Stimulated activated CD8-positive, alpha-beta memory T cell treated with anti-CD3 and anti-CD28 coated beads, Interleukin-15, amount 100 ng/mL, for 4 hours (primary cell): ENCODE measurements around the gene FTSJ3.
"Not testable (repeated sequence)": the region's sequence is repeated elsewhere in the genome, so short reads cannot be mapped to it uniquely, and the experiment has no call there.

Experiments
- DNase-seq, 2 donors: peaks; one replicate each; pipeline ENCODE4 v3.0.0-alpha.2; 2020; ENCODE audit warnings: low read depth in 2 of 2

FTSJ3 gene, protein sequence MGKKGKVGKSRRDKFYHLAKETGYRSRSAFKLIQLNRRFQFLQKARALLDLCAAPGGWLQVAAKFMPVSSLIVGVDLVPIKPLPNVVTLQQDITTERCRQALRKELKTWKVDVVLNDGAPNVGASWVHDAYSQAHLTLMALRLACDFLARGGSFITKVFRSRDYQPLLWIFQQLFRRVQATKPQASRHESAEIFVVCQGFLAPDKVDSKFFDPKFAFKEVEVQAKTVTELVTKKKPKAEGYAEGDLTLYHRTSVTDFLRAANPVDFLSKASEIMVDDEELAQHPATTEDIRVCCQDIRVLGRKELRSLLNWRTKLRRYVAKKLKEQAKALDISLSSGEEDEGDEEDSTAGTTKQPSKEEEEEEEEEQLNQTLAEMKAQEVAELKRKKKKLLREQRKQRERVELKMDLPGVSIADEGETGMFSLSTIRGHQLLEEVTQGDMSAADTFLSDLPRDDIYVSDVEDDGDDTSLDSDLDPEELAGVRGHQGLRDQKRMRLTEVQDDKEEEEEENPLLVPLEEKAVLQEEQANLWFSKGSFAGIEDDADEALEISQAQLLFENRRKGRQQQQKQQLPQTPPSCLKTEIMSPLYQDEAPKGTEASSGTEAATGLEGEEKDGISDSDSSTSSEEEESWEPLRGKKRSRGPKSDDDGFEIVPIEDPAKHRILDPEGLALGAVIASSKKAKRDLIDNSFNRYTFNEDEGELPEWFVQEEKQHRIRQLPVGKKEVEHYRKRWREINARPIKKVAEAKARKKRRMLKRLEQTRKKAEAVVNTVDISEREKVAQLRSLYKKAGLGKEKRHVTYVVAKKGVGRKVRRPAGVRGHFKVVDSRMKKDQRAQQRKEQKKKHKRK

DNA sequence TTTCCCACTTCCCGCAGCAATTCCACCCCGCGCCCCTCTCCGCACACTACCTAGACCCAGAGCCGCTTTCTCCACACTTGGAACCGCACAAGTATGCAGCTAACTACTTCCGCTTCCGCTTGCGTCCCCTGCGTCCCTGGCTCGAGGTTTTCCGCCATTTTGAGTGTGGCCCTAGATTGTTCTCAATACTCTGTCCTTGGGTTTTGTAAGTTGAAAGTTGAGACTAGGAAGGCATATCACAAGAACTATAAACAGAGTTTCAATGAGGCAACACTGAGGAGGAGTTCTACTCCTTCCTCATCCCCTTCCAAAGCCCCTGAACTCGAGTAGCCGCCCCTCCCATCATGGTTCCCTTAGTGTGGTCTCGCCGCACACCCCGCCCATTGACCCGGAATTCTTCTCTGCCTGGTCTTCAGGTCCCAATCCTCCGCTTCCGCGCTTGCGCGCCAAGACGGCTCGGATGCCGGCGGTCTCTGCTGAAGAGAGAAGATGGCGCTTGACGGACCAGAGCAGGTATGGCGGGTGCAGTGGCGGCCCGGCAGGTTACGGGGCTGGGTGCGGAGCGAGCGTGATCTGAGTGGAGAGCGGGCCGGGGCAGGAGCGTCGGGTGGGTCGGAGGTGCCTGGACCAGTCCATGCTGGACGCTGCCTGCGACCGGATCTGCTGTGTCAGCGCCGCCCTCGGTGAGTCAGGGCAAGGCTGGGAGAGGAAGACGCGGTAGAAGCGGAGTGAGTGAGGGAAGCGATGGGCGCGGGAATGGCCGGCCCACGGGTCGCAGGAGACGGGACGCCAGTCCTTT is at the start of gene FTSJ3, which contains the start of gene PSMC5:
Gene FTSJ3, minus strand, starts transcription at position 662 of the 799 bp plus-strand sequence. CDS start 761 bp downstream, outside the sequence.
Gene PSMC5, plus strand, starts transcription at position 430 of the 799 bp plus-strand sequence. Its CDS starts 60 bp downstream, at position 490.
- DNase-seq: peak; percentile 89 to 94

DNA sequence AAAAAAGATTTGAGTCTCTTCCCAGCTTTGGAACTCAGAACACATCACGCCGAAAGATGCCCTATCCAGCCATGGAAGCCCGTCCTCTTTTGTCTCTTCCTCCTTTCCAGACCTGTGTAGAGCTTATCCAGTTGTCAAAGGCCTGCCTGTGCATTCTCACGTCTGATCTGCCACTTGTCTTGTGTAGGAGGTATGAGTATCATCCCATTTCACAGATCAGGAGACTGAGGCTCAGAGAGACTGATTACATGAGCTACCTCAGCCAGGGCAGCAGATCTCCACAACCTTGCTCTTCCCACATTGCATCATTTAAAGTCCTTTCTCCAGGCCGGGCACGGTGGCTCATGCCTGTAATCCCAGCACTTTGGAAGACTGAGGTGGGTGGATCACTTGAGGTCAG is 47.2 kb upstream of the FTSJ3 start:
- not testable (repeated sequence) for DNase-seq

DNA sequence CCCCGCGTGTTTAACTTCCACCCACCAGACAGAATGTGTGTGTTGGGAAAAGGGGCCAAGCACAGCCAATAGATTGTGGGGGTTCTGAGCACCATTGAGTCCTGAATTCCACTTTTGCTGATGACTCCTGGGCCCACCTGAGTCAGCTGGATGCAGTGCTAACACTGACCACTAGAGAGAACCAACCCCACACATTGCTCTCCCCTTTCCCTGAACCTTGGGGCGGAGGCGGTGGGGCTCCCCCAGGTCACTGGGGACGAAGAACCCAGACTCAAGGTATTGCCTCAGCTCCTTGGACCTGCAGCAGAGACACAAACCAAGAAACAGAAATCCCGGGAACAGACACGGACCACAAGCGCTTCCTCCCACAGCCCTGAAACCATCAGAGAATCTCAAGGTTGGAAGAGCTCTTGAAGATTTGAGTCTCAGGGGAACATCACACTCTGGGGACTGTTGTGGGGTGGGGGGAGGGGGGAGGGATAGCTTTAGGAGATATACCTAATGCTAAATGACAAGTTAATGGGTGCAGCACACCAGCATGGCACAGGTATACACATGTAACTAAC is 46.7 kb upstream of the FTSJ3 start:
- not testable (repeated sequence) for DNase-seq

DNA sequence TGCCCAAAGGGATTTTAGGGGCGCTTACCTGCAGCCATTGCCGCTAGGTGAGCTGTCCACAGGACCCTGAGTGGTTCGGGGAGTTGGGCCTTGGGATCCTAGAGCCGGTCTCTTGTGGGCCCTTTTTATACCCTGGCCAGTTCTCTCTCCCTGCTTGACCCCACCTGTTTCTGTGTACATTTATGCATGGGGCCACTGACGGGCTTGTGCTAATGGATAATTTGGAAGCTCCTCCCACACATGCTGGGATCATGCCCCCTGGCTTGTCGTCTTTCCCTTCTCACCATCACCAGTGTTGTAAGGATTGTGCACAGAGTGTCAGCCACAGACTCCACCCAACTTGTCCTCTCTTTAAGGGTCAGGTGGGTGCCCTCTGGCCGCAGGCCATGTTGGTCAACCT is 46.1 kb upstream of the FTSJ3 start, which contains the start of gene CSH2:
Gene CSH2, minus strand, starts transcription at position 101 of the 400 bp plus-strand sequence. Its CDS starts 63 bp downstream, at position 38.
- DNase-seq: not testable (repeated sequence)

DNA sequence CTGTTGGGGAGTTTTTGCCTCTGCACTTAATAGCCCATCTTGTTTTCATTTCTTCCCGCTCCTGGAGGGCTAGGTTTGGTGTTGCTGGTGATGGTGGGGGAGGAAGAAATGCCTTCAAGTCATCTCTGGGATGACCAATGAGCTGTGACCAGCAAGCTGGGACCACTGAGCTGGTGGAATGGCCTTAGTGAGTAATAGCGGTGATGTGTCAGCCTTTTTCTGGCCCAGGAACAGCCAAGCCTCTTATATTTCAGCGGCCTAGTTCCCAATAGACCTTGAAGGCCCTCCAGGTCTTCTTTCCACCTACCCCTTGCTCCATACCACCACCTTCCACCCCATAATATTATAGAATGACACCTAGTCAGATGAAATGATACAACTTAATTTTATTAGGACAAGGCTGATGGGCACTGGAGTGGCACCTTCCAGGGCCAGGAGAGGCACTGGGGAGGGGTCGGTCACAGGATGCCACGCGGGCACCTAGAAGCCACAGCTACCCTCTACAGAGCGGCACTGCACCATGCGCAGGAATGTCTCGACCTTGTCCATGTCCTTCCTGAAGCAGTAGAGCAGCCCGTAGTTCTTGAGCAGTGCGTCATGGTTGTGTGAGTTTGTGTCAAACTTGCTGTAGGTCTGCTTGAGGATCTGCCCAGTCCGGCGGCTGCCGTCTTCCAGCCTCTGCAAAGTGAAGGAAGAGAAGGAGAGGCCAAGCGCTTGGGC is 44.3 kb upstream of the FTSJ3 start:
- DNase-seq: not testable (repeated sequence)

DNA sequence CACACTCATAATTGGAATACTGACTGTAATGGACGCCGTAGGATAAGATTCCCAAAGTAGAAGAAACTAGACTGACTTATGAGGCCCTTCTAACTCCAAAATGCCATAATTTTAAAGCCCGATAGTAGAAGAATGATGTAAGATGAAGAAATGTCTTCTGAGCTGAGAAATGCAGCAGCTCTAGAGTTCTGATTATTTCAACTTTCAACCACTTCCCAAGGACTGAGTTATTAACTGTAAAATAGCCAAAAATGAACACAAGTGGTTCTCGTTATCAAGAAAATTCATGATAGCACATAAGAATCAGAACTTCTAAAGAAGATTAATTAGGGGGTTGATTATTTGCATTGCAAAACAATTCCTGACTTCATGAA is 42.8 kb upstream of the FTSJ3 start:
- DNase-seq: not testable (repeated sequence)

DNA sequence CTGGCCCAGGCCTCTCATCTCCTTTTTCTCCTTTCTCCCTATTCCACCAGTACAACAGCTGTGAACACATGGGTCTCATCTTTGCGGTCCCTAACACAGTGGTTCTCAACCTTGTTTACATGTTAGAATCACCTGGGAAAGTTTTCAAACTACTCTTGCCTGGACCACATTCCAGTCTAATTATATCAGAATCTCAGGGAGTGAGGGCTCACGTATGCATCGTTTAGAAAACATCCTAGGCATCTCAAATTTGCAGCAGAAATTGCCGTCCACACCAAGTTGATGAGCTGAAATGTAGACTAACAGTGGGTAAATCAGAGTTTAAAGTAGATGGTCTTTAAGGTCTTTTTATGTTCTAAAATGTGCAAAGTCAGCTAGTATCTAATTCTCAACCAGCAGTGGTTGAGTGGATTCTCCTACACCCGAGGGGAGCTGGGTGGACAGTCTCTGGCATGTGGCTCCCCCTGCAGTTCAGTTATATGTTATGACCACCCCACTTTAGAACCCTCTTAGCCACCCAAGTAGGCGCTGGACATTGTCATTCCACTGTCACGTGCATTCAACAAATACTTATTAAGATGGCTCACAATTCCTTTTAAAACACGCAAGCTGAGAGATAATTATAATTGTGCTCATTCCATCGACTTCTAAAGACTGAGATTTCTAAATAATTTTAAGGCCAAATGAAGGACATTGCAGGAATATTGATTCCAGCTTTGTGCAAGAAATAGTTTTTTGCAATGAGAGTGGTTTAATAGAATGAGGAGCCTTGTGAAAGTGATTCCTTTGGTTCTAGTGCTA is 42.2 kb upstream of the FTSJ3 start:
- not testable (repeated sequence) for DNase-seq

DNA sequence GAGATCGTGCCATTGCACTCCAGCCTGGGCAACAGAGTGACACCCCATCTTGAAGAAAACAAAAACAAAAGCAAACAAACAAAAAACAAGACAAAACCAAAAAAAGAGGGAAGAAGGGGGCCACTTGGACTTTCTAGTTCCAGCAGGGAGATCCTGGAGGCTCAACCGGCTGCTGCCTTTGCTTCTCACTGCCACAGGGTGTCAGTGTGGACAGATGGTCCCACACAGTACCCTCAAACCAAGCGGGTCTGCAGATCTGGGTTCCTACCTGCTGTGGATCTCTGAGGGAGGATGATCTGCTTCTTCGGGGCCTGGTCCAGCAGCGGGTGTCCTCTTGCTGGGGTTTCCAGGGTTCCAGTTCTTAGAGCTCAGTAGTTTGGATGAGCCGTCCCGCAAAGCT is 39.2 kb upstream of the FTSJ3 start:
- DNase-seq: not testable (repeated sequence)

DNA sequence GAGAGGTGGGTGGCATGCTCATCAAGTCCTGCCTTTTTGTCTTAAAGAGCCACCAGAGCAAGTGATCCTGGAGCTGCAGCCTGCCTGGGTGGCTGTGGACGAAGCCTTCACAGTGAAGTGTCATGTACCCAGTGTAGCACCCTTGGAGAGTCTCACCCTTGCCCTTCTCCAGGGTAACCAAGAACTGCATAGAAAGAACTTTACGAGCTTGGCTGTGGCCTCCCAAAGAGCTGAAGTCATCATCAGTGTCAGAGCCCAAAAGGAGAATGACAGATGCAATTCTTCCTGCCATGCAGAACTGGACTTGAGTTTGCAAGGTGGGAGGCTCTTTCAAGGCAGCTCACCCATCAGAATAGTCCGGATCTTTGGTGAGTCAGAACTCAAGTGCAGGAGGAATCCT is 31.8 kb upstream of the FTSJ3 start:
- no peak for DNase-seq

DNA sequence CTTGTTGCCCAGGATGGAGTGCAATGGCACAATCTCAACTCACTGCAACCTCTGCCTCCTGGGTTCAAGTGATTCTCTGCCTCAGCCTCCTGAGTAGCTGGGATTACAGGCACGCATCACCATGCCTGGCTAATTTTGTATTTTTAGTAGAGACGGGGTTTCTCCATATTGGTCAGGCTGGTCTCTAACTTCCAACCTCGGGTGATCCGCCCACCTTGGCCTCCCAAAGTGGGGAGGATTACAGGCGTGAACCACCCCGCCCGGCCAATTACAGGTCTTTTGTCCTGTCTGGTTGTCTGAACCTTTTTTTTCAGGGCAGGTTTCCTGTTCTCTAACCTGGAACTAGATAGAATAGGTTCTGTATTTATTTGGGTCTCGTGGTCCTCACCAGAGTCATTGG is 29.0 kb upstream of the FTSJ3 start:
- not testable (repeated sequence) for DNase-seq

DNA sequence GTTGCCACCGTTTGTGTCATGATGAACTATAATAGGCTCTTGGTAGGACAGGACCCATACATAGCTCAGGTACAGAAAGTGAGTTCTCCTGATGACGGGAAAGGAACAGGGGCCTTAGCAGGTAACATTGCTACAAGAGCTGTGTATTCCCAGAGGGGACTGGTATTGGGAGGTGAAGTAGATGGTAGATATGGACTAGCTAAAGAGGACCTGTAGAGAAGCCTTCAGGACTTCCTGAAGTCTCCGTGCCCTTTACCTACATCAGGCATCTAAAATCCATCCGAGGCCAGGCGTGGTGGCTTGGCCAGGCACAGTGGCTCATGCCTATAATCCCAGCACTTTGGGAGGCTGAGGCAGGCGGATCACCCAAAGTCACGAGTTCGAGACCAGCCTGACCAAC is 27.7 kb upstream of the FTSJ3 start:
- no peak for DNase-seq

DNA sequence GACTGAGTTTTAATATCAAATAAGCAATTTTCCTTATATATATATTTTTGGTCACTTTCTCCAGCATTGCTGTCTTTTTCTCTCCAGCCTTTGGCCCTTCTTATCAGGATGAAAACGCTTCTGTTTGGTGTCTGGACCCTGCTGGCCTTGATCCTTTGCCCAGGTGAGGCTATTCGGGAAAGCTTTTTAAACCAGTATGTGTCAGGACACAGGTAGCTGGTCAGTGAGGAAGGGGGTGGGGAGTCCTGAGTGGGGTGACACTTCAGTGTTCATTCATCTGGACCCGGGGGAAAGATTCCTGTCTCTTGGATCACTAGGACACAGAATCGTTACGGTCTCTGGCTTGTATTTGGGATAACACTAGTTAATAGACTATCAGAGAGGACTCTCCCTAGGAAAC is 27.2 kb upstream of the FTSJ3 start:
- DNase-seq: no peak

DNA sequence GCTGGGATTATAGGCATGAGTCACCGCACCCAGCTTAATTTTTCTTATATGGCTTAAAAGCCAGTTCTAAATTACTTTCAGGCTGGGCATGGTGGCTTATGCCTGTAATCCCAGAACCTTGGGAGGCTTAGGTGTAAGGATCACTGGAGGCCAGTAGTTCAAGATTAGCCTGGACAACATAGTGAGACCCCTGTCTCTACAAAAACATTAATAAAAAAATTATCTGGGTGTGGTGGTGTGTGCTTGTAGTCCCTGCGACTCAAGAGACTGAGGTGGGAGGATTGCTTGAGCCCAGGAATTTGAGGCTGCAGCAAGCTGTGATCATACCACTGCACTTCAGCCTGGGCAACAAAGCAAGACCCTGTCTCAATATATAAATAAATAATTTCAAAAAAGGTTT is 25.8 kb upstream of the FTSJ3 start:
- DNase-seq: no peak

DNA sequence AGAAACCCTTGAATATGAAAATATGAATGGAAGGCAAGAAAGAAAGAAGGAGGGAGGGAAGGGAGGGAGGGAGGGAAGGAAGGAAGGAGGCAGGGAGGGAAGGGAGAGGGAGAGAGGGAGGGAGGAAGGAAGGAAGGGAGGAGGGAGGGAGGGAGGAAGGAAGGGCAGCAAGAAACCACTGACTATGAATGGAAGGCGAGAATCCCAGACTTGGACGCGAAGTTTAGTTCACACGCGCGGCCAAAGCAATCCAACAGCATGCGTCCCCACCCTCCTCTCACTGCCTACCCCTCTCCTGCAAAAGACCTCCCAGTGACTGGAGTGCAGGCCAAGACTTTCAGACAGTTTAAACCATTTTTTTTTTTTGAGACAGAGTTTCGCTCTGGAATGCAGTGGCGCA is 22.9 kb upstream of the FTSJ3 start:
- no peak for DNase-seq

DNA sequence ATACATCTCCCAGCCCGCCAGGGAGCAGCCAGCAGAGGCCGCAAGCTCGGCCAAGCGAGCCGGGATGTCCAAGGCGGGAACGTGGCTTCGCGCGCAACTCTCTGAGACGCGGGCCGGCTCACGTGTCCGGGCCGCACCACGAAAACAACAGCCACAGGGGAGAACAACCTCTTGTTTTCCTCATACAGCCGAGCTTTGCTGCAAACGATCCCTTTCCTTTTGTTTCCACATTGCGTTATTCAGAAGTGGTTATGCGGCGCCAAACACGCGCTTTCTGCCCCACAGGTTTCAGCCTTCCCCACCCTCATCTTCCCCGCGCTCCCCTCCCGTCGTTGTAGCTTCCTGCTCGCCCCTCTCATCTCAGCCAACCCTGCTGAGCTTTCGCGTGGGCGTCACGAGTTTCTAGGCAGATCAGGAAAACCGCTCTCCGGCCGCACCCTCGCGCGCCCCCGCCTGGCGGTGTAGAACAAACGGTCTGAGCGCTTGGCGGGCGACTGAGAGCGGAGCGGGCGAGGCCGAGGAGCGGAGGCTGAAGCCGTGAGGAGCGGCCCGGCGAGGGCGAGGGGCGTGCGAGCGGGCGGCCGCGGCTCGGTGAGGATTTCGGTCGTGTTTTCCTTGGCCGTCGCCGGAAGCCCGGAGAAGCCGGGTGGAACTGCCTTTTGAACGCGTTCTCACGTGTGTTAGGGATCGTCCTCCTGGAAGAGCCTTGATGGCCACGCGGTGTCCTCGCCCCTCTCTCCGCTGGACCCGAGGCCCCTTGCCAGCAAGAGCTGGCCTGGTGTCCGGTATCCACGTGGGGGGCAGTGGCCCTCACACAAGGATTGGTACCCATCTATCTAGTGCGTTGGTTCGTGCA is 21.6 kb upstream of the FTSJ3 start:
- peak; percentile 86 to 89 for DNase-seq

DNA sequence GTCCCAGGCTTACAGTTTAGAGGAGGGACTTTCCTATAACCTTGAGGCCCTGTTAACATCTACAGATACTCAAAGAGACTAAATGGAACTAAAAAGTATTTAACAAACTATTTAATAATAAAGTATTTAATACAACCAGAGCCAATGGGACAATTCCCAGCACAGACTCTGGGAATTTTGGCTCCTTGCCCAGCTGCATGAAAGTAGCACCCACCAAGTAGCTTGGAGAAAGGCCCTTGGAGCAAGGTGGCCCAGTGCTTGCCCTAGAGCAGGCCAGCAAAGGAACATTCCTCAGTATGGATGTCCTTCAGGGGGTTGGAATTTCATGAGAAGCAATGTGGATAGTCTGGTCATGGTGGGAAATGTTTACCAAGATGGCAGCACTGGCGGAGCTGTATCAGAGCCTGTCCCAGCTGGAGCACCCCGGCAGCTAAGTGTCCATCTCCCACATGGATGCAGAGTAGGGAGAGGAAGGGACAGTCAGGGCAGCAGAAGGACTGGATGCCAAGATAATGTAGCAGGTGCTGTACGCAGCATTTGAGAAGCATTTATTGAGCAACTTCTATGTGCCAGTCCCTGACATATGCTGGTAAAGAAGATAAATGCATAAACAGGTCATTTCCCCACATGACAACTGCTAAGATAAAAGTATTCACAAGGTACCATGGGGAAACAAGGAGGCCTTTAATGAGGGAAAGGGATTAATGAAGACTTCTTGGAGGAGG is 20.2 kb upstream of the FTSJ3 start:
- no peak for DNase-seq

DNA sequence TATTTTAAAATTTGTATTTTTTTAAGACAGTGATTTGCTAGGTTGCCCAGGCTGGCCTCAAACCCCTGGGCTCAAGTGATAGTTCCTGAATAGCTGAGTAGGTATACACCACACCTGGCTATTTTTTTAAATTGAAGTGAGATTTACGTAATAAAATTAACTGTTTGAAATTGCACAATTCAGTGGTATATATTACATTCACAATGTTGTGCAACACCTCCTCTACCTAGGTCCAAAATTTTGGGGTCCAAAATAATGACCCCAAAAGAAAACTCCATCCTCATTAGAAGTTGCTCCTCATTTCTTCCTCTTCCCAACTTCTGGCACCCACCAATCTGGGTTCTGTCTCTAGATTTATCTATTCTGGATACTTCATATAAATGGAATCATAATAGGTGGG is 18.0 kb upstream of the FTSJ3 start:
- DNase-seq: no peak
